HG03558 (cell line): ENCODE results near the gene RPUSD2.
A peak's percentile ranks its signal among the peaks of the same experiment; 100 is the strongest.

Experiments used
- ATAC-seq: cut with Tn5 transposase; IDR thresholded peaks from one replicate; pipeline ENCODE4 v1.9.1; 2021; ENCODE audit warnings: moderate number of reproducible peaks; ENCODE audit not compliant: unreplicated experiment; ENCODE audit errors: extremely low read depth

RPUSD2 gene

GRCh38 chr15:40569129-40569953 lies at the start of gene RPUSD2:
TSS of gene RPUSD2 (plus strand) at chr15:40569299. CDS start at chr15:40569338, 39 bp downstream.
- ATAC-seq: no peak

- ATAC-seq: no peak
These were observed 45.5 kb upstream of the RPUSD2 start for GRCh38 chr15:40523611-40524010.

GRCh38 chr15:40525855-40526254 lies 43.2 kb upstream of the RPUSD2 start:
- no peak for ATAC-seq

GRCh38 chr15:40528801-40529200 lies 40.3 kb upstream of the RPUSD2 start:
- ATAC-seq: no peak

GRCh38 chr15:40533763-40534364 lies 35.2 kb upstream of the RPUSD2 start:
- ATAC-seq: no peak

GRCh38 chr15:40534371-40534770 lies 34.7 kb upstream of the RPUSD2 start:
- no peak for ATAC-seq

- ATAC-seq: no peak
These were observed 32.6 kb upstream of the RPUSD2 start for GRCh38 chr15:40536501-40536900.

- no peak for ATAC-seq
These were observed 30.1 kb upstream of the RPUSD2 start for GRCh38 chr15:40538976-40539375.

GRCh38 chr15:40543082-40543481 lies 26.0 kb upstream of the RPUSD2 start:
- no peak for ATAC-seq

GRCh38 chr15:40543631-40544294 lies 25.3 kb upstream of the RPUSD2 start:
- ATAC-seq: no peak

- no peak for ATAC-seq
These were observed 23.6 kb upstream of the RPUSD2 start for GRCh38 chr15:40545457-40545856.

- no peak for ATAC-seq
These were observed 20.5 kb upstream of the RPUSD2 start for GRCh38 chr15:40548610-40549009.

GRCh38 chr15:40549894-40550293 lies 19.2 kb upstream of the RPUSD2 start:
- no peak for ATAC-seq

- peak; percentile 46 for ATAC-seq
These were observed 18.6 kb upstream of the RPUSD2 start for GRCh38 chr15:40550341-40551037.

GRCh38 chr15:40554161-40554525 lies 15.0 kb upstream of the RPUSD2 start:
- no peak for ATAC-seq

GRCh38 chr15:40555876-40556275 lies 13.2 kb upstream of the RPUSD2 start:
- ATAC-seq: no peak

- no peak for ATAC-seq
These were observed 10.0 kb upstream of the RPUSD2 start for GRCh38 chr15:40558952-40559742.

GRCh38 chr15:40562691-40563090 lies 6.4 kb upstream of the RPUSD2 start:
- no peak for ATAC-seq

GRCh38 chr15:40563426-40563825 lies 5.7 kb upstream of the RPUSD2 start:
- no peak for ATAC-seq
